ENCODE results near the gene PLA2G2F.
A peak's percentile ranks its signal among the peaks of the same experiment; 100 is the strongest.

PLA2G2F gene

DNA sequence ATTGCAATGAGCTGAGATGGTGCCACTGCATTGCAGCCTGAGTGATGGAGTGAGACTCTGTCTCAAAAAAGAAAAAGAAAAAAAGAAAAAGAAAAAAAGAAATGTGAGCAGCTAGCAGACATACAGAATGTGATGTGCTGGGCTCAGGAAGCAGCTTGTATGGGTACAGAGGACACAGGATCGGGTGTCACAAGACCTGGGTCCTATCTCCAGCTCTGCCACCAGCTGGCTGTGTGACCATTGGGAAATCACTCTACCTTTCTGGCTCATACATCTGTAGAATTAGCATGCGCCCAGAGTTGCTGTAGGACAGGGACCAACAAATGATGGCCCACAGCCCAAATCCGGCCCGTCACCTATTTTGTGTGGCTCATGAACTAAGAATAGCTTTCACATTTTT lies 50.5 kb downstream of the PLA2G2F start:
- DNase-seq (ENCODE audit: low read depth): no peak

DNA sequence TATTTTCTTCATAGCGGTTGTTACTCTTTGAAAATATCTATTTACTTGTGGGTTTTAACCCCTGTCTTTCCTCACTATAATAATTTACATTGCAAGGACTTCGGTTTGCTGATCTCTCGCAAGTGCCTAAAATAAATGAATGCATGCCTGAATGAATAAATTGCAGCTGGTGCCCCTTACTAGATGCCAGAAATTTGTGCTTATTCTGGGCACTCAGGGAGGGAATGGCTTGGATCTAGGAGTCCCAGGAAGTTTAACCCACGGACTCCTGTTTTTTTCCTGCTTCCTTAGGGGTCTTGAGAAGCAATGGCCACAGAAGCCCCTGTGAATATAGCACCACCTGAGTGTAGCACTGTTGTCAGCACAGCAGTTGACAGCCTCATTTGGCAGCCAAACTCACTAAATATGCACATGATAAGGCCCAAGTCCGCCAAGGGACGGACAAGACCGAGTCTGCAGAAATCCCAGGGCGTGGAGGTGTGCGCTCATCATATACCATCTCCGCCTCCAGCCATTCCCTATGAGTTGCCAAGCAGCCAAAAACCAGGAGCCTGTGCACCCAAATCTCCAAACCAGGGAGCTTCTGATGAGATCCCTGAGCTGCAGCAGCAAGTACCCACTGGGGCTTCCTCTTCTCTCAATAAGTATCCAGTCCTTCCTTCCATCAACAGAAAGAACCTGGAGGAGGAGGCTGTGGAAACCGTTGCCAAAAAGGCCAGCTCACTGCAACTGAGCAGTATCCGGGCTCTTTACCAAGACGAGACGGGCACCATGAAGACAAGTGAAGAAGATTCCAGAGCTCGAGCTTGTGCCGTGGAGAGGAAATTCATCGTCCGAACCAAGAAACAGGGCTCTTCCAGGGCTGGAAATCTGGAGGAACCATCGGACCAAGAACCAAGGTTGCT lies 51.4 kb downstream of the PLA2G2F start:
- no peak for DNase-seq (ENCODE audit: low read depth)

DNA sequence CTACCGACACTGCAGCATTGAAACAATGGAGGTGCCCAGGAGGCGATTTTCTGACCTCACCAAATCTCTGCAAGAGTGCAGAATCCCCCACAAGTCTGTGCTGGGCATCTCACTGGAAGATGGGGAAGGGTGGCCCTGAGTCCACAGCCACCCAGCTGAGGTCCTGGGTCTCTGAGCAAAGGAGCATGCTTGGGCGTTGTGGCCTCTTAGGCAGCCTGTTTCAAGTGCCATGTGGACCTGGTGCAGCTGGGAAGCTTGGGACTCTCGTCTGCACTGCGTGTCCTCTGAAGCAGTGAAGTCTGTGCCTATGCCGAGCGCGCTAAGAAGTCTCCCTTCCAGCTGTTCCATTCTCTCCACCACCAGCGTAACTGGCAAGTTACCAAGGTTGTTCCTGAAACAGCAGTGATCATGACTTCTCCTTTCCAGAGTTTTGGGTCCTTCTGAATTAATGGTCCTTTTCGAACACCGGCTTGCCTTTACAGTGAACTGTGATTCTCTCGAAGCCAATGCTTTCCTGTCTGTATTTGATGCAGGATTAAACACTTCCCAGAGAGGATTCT lies 52.2 kb downstream of the PLA2G2F start:
- no peak for DNase-seq (ENCODE audit: low read depth)

DNA sequence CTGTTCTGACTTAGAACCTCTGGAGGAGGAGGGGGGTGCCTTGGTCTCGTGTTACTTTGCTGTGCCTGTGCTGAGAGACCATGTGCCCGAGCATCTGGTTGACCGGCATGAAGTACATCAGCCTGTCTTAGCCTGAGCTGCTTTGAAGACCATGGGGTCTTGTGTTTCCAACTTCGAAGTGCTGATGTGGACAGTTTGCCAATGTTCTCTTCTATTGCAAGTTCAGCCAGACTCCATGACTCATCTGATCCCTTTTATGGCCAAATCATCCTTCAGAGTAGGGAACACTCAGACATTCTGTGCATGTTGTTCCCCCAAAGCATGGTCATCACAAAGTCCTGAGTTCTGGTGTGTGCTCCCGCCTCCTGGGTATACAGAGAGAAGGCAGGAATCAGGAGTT lies 53.2 kb downstream of the PLA2G2F start:
- no peak for DNase-seq (ENCODE audit: low read depth)

DNA sequence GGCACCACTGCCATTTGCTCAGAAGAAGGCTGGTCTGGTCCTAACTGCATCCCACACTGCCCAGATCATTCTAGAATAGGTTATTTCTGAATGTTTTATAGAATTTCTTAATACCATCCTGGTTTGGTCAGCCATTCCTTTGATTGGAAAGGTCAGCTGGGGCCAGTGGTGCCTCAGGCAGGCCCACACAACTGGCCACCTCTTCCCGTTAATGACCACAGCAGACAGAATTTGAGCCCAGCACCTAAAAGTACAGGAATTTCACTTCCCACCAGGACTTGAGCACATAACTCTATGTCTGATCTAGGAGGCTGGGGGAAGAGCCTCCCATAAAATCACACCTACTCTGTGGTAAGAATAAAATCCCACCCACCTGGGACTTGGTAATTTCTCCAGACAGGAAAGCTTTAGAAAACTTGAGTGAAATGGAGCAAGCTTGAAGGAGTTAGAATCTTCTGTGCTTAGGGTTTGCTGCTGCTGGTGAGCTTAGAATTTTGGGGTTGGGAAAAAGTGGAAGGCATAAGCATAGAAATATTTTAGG lies 53.8 kb downstream of the PLA2G2F start:
- DNase-seq (ENCODE audit: low read depth): no peak

DNA sequence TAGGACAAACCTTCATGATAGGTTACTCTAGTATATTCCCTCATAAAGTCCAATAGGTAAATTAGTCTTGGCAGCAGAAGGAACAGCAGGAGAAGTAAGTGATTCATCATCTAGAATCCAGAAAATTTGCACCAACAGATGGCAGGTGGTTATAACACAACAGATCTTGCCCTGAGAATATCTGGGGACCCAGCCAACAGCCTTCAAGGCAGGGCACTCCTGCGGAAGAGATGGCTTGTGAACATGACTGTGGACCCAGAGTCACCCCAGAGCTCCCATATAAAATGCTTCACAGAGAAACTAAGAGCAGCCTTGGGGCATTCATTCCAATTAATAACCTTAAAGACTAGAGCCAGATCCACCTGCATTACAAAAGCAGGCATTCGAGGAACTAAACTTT lies 55.1 kb downstream of the PLA2G2F start:
- no peak for DNase-seq (ENCODE audit: low read depth)

DNA sequence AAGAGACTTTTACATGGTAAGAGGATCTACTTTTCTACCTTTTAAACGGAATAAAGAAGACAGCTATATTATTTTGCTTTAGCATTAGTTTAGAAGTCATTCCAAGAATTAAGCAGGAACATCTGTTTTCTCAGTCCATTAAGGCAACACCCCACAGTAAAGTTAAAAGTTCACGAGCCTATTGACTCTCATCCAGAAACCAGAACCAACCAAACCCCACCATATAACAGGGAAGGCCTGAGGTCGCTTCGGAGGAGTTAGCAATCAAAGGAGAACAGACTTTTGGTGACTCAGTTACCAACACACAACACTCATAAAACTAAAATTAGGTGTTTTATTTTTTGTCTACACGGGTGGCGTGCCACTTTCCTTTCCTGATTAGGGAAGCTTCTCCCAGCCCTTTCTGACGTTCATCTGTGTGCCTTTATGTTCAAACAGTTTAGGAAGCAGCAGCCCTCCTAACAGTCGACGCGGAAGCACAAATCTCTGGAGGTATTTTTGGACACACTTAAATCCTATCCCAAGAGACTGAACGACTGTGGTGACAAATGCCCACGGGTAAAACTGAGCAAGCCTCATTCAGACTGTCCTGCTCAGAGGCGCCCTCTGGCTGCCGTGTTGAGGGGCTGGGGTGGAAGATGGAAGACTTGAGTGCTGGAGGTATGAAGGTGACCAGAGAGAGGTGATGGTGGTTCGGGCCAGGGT lies 55.8 kb downstream of the PLA2G2F start:
- peak; percentile 6 for DNase-seq (ENCODE audit: low read depth)

DNA sequence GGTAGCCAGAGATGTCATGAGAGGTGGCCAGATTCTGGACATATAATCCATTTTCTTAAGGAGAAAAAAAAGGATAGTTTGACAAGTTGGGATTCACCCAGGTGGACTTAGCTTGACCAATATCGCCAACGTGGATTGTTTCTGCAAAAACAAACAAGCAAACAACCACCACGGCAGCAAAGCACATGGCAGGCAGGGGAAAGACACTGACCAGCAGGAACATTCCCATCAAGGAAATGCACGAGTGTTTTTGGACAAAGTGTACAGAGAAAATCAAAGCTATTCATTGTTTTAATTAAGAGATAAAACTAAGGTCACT lies 56.3 kb downstream of the PLA2G2F start:
- DNase-seq (ENCODE audit: low read depth): no peak

DNA sequence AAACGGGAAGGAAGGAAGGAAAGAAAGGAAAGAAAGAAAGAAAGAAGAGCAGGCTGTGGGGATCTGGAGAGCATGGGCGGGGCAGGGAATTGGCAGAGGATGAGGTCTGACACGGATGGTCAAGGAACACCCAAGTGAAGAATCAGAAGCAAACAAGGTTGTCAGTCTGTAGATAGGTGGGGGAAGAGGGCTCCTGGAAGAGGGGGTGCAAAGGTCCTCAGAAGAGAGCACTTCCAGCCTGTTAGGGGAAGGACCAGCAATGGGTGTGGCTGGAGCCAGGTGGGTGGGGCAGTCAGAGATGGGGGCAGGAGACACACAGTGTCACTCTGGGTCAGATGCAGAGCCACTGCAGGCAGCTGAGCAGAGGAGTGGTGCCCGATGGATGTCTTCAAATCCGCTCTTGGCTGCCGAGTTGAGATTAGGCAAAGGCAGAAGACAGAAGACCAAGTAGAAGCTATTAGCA lies 58.2 kb downstream of the PLA2G2F start:
- DNase-seq (ENCODE audit: low read depth): no peak

DNA sequence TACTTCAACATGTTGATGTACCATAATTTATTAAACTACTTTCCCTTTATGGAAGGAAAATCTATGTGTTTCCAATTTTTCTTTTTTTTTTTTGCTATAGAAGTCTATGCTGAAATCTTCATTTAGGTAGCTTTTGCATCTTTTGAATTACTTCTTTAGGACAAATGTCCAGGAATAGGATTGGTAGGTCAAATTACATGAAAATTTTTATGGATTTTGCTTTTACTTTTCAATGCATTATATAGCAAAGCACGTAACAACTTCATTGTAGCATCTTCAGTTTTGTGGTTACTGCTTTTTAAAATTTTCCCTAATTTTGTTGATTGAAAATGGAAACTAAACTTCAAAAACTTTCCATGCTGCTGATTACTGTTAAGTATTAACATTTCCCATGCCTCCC lies 59.2 kb downstream of the PLA2G2F start:
- no peak for DNase-seq (ENCODE audit: low read depth)

DNA sequence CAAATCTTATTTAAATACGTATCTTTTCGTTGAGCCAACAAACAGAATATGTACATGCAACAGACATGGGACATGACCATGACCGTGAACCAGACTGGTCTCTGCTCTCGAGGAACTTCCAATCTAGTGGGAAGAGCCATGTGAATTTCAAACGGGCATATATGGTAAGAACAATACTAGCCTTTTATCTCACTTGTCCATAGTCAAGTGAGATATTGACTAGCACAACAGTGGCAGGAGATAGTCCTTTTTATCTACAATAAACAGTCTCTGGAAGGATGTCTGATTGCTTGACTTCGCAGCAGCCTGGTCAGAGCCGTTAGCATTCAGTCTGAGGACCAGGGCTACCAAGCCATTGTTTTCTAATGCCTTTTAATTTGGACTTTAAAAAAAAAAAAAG lies 59.8 kb downstream of the PLA2G2F start:
- no peak for DNase-seq (ENCODE audit: low read depth)

DNA sequence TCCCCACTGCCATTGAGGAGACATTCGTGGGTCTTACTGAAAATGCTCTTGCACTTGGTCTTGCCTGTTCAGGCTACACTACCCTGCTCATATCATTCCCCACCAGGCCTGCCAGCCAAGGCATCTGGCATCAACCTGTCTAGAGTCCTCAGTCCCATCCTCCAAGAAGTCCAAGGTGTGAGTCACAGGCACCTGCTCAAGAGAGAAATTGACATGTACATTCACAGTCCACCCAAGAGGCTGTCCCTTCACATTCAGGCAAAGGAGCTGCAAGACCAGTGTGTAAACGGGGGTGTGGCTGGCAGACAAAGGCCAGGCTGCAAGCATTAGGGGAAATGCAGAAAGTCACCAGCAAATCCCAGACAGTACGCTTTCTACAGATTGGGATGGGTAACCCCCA lies 60.3 kb downstream of the PLA2G2F start:
- no peak for DNase-seq (ENCODE audit: low read depth)

DNA sequence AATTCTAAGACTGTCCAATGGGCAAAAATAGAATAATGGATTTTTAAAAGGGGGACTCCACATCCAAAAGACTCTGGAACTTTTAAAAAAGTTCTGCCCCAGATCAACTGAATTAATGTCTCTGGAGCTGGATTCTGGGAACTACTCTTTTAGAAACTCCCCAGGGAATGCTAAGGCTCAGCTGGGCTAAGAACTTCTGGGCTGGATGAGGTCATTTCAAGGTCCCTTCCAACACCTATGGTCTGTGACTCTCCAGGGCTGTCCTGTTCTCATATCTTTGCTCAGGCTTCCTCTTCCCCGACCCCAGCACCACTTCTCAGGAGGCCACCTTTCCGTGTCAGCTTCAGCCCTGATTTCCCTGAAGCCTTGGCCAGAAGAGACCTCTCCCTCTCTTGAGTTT lies 60.7 kb downstream of the PLA2G2F start:
- DNase-seq (ENCODE audit: low read depth): no peak

Measured in fibroblast of the conjunctiva (primary cell).